ENCODE results near the gene RAD51. TPM values are rescaled to one million over a fixed set of nuclear protein-coding genes. Genes with fewer than 3 reads are reported as not detected.

The RAD51 gene
- total RNA-seq, 1 experiment from 2014 or later: 12.0 TPM

- in situ Hi-C loops (cut with HindIII; ENCODE audit: low sequenced_read_pairs): no loop called here
- DNase-seq (ENCODE audit: low spot score): peak; percentile 93
Observed at GRCh38 chr15:40754883-40755811, 60.2 kb downstream of the RAD51 start, which contains the start of gene RMDN3. Gene RMDN3, minus strand, starts transcription at chr15:40755254. Its CDS starts 471 bp downstream, at chr15:40754783.

DNA sequence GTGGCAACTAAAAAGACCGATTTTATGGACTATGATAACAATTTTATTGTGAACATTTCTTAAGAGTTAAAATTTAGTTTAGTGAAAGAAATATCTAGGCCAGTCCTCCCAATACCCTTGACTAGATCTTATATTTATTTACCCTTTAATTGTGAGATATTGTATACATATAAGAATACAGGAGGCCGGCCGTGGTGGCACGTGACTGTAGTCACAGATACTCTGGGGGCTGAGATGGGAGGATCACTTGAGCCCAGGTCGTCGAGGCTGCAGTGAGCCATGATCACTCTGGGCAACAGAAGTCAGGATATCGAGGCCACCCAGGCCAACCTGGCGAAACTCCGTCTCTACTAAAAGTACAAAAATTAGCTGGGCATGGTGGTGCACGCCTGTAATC, 60.8 kb downstream of the RAD51 start:
- in situ Hi-C loops (cut with HindIII; ENCODE audit: low sequenced_read_pairs): no loop called here
- no peak for DNase-seq (ENCODE audit: low spot score)

DNA sequence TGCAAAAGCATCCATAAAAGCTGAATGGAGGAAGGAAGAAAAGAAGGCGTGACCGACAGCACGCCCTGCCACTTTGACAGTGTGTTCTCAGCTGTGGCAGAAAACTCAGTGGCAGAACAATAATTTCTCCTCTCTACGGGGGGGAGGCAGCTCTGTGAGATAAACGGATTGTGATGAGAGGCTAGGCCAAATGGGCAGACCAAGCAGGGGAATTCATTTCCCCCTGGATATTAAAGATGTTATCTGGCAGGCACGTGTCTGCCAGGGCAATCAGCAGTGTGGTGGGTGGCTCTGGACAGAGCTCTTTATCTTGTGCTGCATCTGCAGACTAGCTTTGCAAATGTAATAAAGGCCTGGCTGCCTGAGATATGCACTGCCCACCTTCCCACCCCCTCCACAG, 62.0 kb downstream of the RAD51 start:
- in situ Hi-C loops (cut with HindIII; ENCODE audit: low sequenced_read_pairs): no loop called here
- DNase-seq (ENCODE audit: low spot score): peak; percentile 69

DNA sequence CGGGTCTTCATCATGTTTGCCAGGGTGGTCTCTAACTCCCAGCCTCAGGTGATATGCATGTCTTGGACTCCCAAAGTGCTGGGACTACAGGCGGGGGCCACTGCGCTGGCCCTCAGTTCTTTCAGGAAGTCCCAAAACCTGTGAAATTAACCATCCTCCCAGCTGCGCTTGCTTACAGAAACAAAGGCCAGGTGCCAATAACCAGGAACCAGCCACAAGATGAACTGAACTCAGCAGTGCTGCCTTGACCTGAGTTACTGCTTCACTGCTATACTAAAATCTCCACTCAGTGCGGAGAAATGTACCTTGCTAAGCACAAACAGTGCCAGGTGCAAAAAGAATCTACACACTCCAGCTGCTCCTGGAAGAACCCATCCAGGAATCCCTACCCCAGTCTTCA, 65.0 kb downstream of the RAD51 start:
- DNase-seq (ENCODE audit: low spot score): no peak
- in situ Hi-C loops (cut with HindIII; ENCODE audit: low sequenced_read_pairs): no loop called here

GRCh38 chr15:40762919-40763800, 68.2 kb downstream of the RAD51 start:
- in situ Hi-C loops (cut with HindIII; ENCODE audit: low sequenced_read_pairs): no loop called here
- DNase-seq (ENCODE audit: low spot score): peak; percentile 66

- in situ Hi-C loops (cut with HindIII; ENCODE audit: low sequenced_read_pairs): no loop called here
- peak; percentile 67 for DNase-seq (ENCODE audit: low spot score)
Observed at GRCh38 chr15:40763801-40764628, 69.0 kb downstream of the RAD51 start, which contains the start of gene GCHFR. Gene GCHFR, plus strand, starts transcription at chr15:40764068. Its CDS starts 113 bp downstream, at chr15:40764181.

DNA sequence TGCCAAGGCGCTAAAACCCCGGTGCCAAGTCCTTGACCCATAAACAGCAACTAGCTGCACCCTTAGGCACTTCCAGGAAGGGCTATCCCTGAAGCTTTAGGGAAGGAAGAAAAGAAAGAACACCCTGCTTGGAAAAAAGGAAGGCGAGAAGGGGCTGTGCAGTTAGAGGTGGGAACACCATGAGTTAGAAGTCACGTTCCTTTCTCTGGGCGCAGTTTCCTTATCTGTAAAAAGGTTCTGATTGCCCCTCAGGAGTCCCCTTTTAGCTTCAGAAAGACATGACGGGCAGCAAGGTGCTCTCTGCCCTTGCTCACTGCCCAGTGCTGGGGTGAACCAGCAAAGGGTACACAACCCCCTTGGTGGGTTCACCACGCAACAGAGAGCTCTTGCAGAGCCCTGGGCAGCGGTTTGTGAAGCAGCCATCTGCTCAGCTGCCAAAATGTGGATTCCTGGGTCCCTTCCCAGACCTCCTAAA, 69.7 kb downstream of the RAD51 start:
- in situ Hi-C loops (cut with HindIII; ENCODE audit: low sequenced_read_pairs): no loop called here
- DNase-seq (ENCODE audit: low spot score): peak; percentile 45

DNA sequence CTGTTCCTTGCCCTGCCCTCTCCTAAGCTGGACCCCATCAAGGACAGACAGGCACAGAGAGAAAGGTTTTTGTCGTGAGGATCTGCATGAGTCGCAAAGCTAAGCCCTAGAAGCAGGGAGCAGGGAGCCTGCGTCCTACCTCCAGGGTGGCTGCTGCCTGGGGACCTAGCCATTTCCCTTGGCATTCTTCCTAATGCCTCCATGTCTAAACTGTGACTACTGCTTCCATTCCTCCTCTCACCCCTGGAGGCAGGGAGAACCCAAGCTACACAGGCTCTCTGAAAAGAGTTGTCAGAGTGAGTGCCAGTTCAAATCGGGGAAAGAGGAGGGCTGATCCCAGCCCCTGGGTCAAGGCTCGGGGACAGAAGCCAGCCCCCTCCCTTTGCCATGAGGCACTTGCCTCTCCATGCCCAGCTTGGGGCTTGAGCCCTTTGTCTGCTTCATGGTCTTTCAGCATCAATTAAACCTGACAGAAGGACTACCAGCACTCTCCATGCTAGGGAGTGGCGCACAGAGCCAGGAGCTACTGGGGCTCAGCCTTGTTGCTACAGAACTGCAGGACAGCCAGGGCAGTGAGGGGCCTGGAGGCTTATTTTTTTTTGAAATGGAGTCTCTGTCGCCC, 71.3 kb downstream of the RAD51 start:
- peak; percentile 47 for DNase-seq (ENCODE audit: low spot score)
- in situ Hi-C loops (cut with HindIII; ENCODE audit: low sequenced_read_pairs): no loop called here

GRCh38 chr15:40766906-40767837, 72.2 kb downstream of the RAD51 start:
- DNase-seq (ENCODE audit: low spot score): peak; percentile 16
- in situ Hi-C loops (cut with HindIII; ENCODE audit: low sequenced_read_pairs): no loop called here

GRCh38 chr15:40767838-40768500, 73.0 kb downstream of the RAD51 start:
- peak; percentile 90 for DNase-seq (ENCODE audit: low spot score)
- in situ Hi-C loops (cut with HindIII; ENCODE audit: low sequenced_read_pairs): no loop called here

GRCh38 chr15:40768521-40769273, 73.7 kb downstream of the RAD51 start:
- DNase-seq (ENCODE audit: low spot score): peak; percentile 36
- in situ Hi-C loops (cut with HindIII; ENCODE audit: low sequenced_read_pairs): no loop called here

DNA sequence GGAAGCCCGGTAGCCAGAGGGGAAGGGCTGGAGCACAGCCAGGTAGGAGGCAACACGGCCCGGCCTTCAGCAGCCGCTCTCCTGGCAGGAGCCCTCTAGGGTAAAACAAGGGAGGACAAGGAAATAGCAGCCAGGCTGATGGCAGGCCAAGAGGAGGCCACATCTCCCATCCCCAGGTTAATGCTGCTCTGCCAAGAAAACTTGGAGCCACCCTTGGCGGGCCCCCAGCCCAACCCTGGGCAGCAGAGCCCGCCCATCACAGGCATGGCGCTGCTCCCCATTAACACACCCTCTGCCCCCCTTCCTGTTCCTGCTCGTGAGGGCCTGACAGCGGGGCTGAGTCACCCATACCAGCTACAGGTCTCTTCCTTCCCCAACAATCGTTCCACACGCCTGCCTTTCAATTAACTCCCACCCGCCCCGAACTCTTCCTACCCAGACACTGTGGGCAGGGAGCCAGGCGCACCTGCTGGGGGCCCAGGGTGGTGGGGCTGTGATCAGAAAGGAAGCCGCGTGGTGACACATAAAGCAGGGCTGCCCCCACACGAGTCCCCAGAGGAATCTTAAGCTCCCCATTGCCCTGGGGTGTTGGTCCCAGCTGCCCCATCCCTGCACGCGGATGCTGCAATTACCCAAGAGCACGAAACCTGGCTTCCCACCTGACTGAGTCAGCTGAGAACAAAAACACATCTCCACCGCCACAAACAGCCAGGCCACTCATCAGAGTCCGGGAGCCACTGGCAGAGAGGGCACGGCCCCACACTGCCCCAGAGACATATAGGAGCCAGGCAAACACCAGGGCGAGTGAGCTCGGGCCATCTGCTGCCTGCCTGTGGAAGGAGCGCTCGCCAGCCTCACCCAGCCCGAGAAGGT, 74.5 kb downstream of the RAD51 start, which contains the start of gene C15orf62:
C15orf62 (plus strand) TSS at position 707 of the 873 bp plus-strand sequence. CDS start 516 bp downstream, outside the sequence.
- peak; percentile 78 for DNase-seq (ENCODE audit: low spot score)
- in situ Hi-C loops (cut with HindIII; ENCODE audit: low sequenced_read_pairs): no loop called here

GRCh38 chr15:40770147-40770721, 75.3 kb downstream of the RAD51 start:
- in situ Hi-C loops (cut with HindIII; ENCODE audit: low sequenced_read_pairs): no loop called here
- peak; percentile 55 for DNase-seq (ENCODE audit: low spot score)

- in situ Hi-C loops (cut with HindIII; ENCODE audit: low sequenced_read_pairs): no loop called here
- DNase-seq (ENCODE audit: low spot score): no peak
Observed at GRCh38 chr15:40771242-40771641, 76.3 kb downstream of the RAD51 start.

DNA sequence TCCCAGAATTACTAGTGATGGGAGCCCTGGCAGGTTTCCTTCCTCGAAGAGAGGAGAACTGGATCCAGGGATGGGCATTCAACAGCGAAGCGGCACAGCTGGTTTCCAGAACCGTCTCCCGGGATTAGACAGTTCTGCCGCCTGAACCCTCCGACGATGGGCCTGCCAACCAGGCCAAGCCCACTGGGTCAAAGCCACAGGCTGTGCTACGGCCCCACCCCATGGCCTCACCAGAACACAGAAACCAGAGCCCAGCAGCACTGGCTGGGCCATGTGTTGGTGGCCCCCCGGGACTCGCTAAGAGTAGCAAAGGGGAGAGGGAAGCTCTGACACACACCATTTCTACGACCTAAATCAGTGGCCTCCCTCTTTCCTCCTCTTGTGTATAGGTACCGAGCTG, 77.0 kb downstream of the RAD51 start:
- in situ Hi-C loops (cut with HindIII; ENCODE audit: low sequenced_read_pairs): no loop called here
- DNase-seq (ENCODE audit: low spot score): no peak
